Right lobe of liver (tissue), 4 donors: ENCODE data around the gene ATXN10.

Experiments
- CTCF ChIP-seq, 4 donors: fragments of 200-600 bp in 3 of 4; fragments of 450-650 bp in 1 of 4; IDR thresholded peaks; one replicate each; pipeline versions ENCODE4 v1.5.1 to v1.8.0; 2016 to 2022; ENCODE audit warnings: antibody characterized with exemption in 4 of 4, mild to moderate bottlenecking in 2 of 4
- POLR2A ChIP-seq: fragments of 450-650 bp; IDR thresholded peaks from one replicate; pipeline ENCODE4 v1.6.1; 2017; ENCODE audit warnings: antibody characterized with exemption, mild to moderate bottlenecking
- donor health status: DM: no; HTN: no; CAD: no.
- donor health status: DM: no; HTN: no; CAD: no.
- donor health status: DM: no; HTN: yes; CAD: no.

GRCh38 chr22:45708145-45708544, 36.5 kb downstream of the ATXN10 start:
- TF ChIP-seq CTCF (IDR thresholded peaks at IDR 0.05): no peak
- TF ChIP-seq POLR2A: no peak
